ENCODE data around the gene HMMR. TPM values are rescaled to one million over a fixed set of nuclear protein-coding genes. Genes with fewer than 3 reads are reported as not detected.

Gene HMMR
- total and polyA plus RNA-seq, 9 of the 15 experiments (the other 6 are each of a cell fraction or from before 2014, with no cell fraction given): 74.9 to 133 (median 90.8) TPM

DNA sequence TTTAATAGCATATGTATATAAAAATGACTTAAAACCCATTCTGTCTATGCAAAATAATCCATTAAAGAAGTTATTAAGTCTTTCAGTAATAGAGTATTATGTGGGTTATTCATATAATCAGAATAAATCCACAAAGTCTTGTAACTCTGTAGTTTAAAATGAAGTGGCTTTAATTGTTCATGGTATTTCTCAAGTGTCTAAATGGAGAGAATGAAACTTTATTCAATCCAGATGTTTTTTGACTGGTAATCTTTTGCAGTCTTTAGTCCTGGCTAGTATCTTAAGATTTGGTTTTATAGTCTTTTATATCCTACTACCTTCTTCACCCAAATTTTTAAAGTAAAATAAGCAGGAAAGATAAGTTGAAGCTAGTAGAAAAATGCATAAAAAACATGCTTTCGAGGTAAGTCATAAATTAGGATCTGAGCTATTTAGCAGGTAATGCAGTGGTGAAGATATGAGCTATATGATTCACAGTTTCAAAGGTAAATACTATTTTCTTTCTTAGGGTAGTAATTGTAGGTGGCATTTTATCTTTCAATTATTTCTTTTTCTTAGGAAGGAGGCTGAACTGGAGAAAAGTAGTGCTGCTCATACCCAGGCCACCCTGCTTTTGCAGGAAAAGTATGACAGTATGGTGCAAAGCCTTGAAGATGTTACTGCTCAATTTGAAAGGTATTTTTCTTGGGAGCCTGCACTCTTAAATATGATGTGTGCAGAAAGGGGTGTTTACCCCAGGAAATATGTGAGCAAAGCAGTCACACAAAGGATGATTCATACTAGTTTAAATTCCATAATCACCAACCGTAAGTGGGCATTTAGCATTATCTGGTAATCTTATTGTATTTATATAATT lies 17.9 kb downstream of the HMMR start:
- BruUV-seq (replicated peaks): no TSS peak
- Histone ChIP-seq H3K9me1 (ENCODE audit: control insufficient read depth, insufficient read depth, low read length) (no peaks in the 10 kb centered on the region), H3K79me2 (ENCODE audit: control insufficient read depth, insufficient read depth, low read length) (no peaks in the 10 kb centered on the region), H3K27me3 (ENCODE audit: control insufficient read depth in 2 of 2, insufficient read depth in 2 of 2, low read length in 2 of 2) (no peaks in the 10 kb centered on the region), H3K9ac (ENCODE audit: insufficient read depth in 1 of 2, low read depth in 2 of 2, low read length in 2 of 2) (no peak overlapping the region), H3K9me3 (replicated peaks; ENCODE audit: control insufficient read depth, insufficient read depth, low read depth, low read length) (no peaks in the 10 kb centered on the region), H3K4me1 (replicated peaks in 1 of 2; ENCODE audit: control insufficient read depth in 2 of 2, insufficient read depth in 2 of 2, low read length in 2 of 2) (no peaks in the 10 kb centered on the region), H3K27ac (ENCODE audit: extremely low read depth, low read depth, low read length) (no peak overlapping the region), H3K4me3 (no peak overlapping the region), H3K36me3 (ENCODE audit: control insufficient read depth, insufficient read depth, low read length) (peaks cover 91% of the 10 kb centered on the region), H4K20me1 (replicated peaks; ENCODE audit: control insufficient read depth, insufficient read depth, low read length) (no peaks in the 10 kb centered on the region), H2AFZ (ENCODE audit: low read depth, low read length) (no peak overlapping the region), H3K4me2 (ENCODE audit: insufficient read depth, low read length) (no peak overlapping the region)
- CTCF ChIA-PET (ENCODE audit: low intra/inter-chr PET ratio): no interaction called here
- 90% methylated on average over 2 of the region's 2 CpGs for WGBS (ENCODE audit: insufficient coverage, low coverage, missing lambda C conversion rate)
- DNase-seq (ENCODE audit: extremely low read depth in 1 of 4, low spot score in 3 of 4) (no peak), ATAC-seq (no peak), FAIRE-seq (no peak)
- intact Hi-C loops (cut with micrococcal nuclease) (no loop called here), in situ Hi-C loops (cut with MboI) (no loop called here)
- POLR2A ChIA-PET: interaction anchor here (1.2 to 1.6 kb wide), 2 partner anchors 10 to 17 kb away, joined by 3 to 6 read pairs; no protein-coding TSS in a partner anchor
- TF ChIP-seq ZBTB9 (CRISPR knock-in tag; IDR thresholded peaks at IDR 0.05) (no peak), ZNF699 (CRISPR knock-in tag; IDR thresholded peaks at IDR 0.05; ENCODE audit: insufficient replicate concordance) (no peak), GABPB2 (CRISPR knock-in tag; conservative IDR thresholded peaks at IDR 0.05) (no peak), COPS2 (conservative IDR thresholded peaks at IDR 0.05) (no peak), ZNF76 (CRISPR knock-in tag; IDR thresholded peaks at IDR 0.05; ENCODE audit: borderline replicate concordance) (no peak), HDAC6 (IDR thresholded peaks at IDR 0.05; ENCODE audit: low read depth, low read length) (no peak)
- TF ChIP-seq, protein P1, sequence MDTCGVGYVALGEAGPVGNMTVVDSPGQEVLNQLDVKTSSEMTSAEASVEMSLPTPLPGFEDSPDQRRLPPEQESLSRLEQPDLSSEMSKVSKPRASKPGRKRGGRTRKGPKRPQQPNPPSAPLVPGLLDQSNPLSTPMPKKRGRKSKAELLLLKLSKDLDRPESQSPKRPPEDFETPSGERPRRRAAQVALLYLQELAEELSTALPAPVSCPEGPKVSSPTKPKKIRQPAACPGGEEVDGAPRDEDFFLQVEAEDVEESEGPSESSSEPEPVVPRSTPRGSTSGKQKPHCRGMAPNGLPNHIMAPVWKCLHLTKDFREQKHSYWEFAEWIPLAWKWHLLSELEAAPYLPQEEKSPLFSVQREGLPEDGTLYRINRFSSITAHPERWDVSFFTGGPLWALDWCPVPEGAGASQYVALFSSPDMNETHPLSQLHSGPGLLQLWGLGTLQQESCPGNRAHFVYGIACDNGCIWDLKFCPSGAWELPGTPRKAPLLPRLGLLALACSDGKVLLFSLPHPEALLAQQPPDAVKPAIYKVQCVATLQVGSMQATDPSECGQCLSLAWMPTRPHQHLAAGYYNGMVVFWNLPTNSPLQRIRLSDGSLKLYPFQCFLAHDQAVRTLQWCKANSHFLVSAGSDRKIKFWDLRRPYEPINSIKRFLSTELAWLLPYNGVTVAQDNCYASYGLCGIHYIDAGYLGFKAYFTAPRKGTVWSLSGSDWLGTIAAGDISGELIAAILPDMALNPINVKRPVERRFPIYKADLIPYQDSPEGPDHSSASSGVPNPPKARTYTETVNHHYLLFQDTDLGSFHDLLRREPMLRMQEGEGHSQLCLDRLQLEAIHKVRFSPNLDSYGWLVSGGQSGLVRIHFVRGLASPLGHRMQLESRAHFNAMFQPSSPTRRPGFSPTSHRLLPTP (IDR thresholded peaks at IDR 0.05; ENCODE audit: borderline replicate concordance, extremely low read depth, insufficient read length): no peak
- TF ChIP-seq, protein P2, sequence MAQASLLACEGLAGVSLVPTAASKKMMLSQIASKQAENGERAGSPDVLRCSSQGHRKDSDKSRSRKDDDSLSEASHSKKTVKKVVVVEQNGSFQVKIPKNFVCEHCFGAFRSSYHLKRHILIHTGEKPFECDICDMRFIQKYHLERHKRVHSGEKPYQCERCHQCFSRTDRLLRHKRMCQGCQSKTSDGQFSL (CRISPR knock-in tag; IDR thresholded peaks at IDR 0.05): no peak
- TF ChIP-seq, protein P2 (tag; IDR thresholded peaks at IDR 0.05): no peak

Data from K562 (cell line).